Naive B cell (primary cell): ENCODE data around the gene ATP8B3. TPM values are rescaled to one million over a fixed set of nuclear protein-coding genes. Genes with fewer than 3 reads are reported as not detected.
A peak's percentile ranks its signal among the peaks of the same experiment; 100 is the strongest.

Source experiments
- ATAC-seq, 2 donors: fragments of 150-1000 bp; cut with Tn5 transposase; 2 replicates each; pipeline ENCODE4 v1.10.0; 2021; ENCODE audit warnings: low read depth in 2 of 2, mild to moderate bottlenecking in 2 of 2, moderate library complexity in 2 of 2
- DNase-seq: peaks from one replicate; pipeline ENCODE4 v3.0.0; 2022
- H3K27ac Mint-ChIP-seq, 6 donors: one replicate each; pipeline ENCODE4 v1.8.0; 2020 to 2022; ENCODE audit warnings: mild to moderate bottlenecking in 6 of 6, mixed read lengths in 6 of 6, moderate library complexity in 5 of 6, inconsistent platforms in 2 of 6
- H3K27me3 Mint-ChIP-seq, 3 donors: one replicate each; pipeline ENCODE4 v1.8.0; 2021 to 2022; ENCODE audit warnings: mixed read lengths in 3 of 3, mild to moderate bottlenecking in 1 of 3
- H3K36me3 Mint-ChIP-seq, 2 donors: one replicate each; pipeline ENCODE4 v1.8.0; 2020 to 2022; ENCODE audit warnings: mixed read lengths in 2 of 2, inconsistent platforms in 1 of 2, mild to moderate bottlenecking in 1 of 2
- H3K4me1 Mint-ChIP-seq, 3 donors: one replicate each; pipeline ENCODE4 v1.8.0; 2020 to 2022; ENCODE audit warnings: mixed read lengths in 3 of 3, inconsistent platforms in 1 of 3, mild to moderate bottlenecking in 1 of 3, moderate library complexity in 1 of 3
- H3K4me3 Mint-ChIP-seq, 8 donors: one replicate each; pipeline ENCODE4 v1.8.0; 2020 to 2022; ENCODE audit warnings: mild to moderate bottlenecking in 8 of 8, mixed read lengths in 8 of 8, moderate library complexity in 8 of 8, inconsistent platforms in 2 of 8
- H3K9me3 Mint-ChIP-seq, 7 donors: one replicate each; pipeline ENCODE4 v1.8.0; 2020 to 2022; ENCODE audit warnings: mixed read lengths in 7 of 7, mild to moderate bottlenecking in 5 of 7, inconsistent platforms in 2 of 7, moderate library complexity in 1 of 7
- polyA plus RNA-seq, 6 donors: library from polyadenylated mRNA; unstranded; fragments of 300-500 nt; fragmentation: Illumina TruSeq; gene quantifications; one replicate each; pipeline ENCODE4 v1.2.3, GENCODE V29; 2021; ENCODE audit warnings: low read depth in 6 of 6

The ATP8B3 gene
- polyA plus RNA-seq, 6 donors from 2014 or later, result 0.09 TPM; not detected in 5

- H3K4me1 Mint-ChIP-seq, result peaks cover 13 to 19% (median 16%) of the 10 kb centered on the region in 3 donors
- peaks cover 0 to 6% (median 4%) of the 10 kb centered on the region in 7 donors for H3K9me3 Mint-ChIP-seq
- H3K36me3 Mint-ChIP-seq, result no peaks in the 10 kb centered on the region
- H3K27me3 Mint-ChIP-seq, result peaks cover 14 to 66% (median 31%) of the 10 kb centered on the region in 3 donors
- ATAC-seq, result no peak
- H3K4me3 Mint-ChIP-seq, result peak overlapping the region in 1 of 8 donors; percentile 57
- peak overlapping the region in 1 of 6 donors; percentile 76 for H3K27ac Mint-ChIP-seq
- no peak for DNase-seq
Observed at GRCh38 chr19:1745589-1746031, 66.5 kb downstream of the ATP8B3 start.

DNA sequence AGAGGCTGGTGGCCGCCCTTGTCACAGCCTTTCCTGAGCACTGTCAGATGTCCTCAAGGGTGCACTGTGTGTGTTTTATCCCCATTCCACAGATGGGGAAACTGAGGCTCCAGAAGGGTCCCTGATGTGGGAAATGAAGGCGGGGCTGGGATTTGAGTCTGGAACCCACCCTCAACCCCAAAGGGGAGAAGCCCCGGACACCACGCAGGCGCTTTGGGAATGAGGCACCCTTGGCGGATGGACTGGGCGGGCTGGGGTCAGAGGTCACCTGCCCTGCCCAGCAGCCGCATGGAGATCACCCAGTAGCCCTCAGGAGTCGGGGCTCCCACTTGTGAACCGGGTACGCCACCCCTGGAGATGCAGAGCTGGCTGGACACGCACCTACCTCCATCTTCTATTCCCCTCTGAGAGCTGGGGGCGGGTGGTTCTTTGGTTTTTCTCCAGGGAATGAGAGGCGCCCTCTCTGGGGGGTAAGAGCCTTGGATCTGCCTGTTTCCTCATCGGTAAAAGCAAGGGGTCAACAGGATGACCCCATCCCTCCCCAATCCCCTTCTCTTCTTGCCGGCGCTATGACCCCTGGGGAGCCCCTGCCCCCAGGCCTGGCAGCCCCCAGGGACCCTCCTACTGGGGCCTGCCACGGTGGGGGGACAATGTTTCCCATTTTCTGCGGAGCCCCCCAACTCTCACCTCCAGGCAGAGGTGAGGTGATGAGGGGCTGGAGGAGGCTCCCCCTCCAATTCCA is 67.1 kb downstream of the ATP8B3 start:
- Mint-ChIP-seq H3K4me3 (no peak overlapping the region), H3K9me3 (peaks cover 0 to 12% (median 9%) of the 10 kb centered on the region in 7 donors), H3K27ac (peak overlapping the region in 1 of 6 donors; percentile 76), H3K36me3 (no peaks in the 10 kb centered on the region), H3K27me3 (peaks cover 15 to 66% (median 31%) of the 10 kb centered on the region in 3 donors), H3K4me1 (peaks cover 9 to 15% (median 12%) of the 10 kb centered on the region in 3 donors)
- ATAC-seq (no peak), DNase-seq (no peak)

GRCh38 chr19:1744133-1744665 is 67.9 kb downstream of the ATP8B3 start:
- no peaks in the 10 kb centered on the region for H3K36me3 Mint-ChIP-seq
- ATAC-seq, result no peak
- peaks cover 0 to 12% (median 9%) of the 10 kb centered on the region in 7 donors for H3K9me3 Mint-ChIP-seq
- no peak overlapping the region for H3K4me3 Mint-ChIP-seq
- H3K4me1 Mint-ChIP-seq, result peaks cover 8 to 14% (median 10%) of the 10 kb centered on the region in 3 donors
- no peak overlapping the region for H3K27ac Mint-ChIP-seq
- peaks cover 14 to 70% (median 29%) of the 10 kb centered on the region in 3 donors for H3K27me3 Mint-ChIP-seq
- DNase-seq, result no peak

- peaks cover 14 to 77% (median 29%) of the 10 kb centered on the region in 3 donors for H3K27me3 Mint-ChIP-seq
Observed at GRCh38 chr19:1742989-1743696, 68.9 kb downstream of the ATP8B3 start.

DNA sequence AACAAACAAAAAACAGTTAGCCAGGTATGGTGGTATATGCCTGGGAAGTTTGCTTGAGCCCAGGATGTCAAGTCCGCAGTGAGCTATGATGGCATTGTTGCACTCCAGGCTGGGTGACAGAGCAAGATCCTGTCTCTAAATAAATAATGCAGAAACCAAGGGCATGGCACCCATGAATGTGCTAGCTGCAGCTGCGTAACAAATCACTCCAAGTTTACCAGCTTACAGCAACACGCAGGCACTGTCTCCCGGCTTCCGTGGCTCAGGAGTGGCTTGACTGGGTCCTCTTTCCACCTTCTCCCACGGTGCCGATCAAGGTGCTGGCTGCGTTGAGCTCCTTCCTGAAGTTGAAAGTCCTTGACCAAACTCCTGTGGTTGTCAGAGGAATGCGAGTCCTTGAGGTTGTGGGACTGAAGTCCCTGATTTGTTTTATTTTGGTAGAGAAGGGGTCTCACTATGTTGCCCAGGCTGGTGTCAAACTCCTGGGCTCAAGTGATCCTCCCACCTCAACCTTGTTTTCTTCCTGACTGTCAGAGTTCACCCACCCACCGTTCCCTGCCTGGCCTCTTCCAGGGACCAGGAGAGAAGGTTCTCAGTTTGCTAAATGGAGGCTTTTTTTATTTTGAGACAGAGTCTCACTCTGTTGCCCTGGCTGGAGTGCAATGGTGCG is 72.0 kb downstream of the ATP8B3 start:
- Mint-ChIP-seq H3K4me3 (no peak overlapping the region), H3K27me3 (peaks cover 14 to 84% (median 32%) of the 10 kb centered on the region in 3 donors)
- DNase-seq, result no peak

More at GRCh38 chr19:1742989-1743696, 68.9 kb downstream of the ATP8B3 start:
- Mint-ChIP-seq H3K36me3 (no peaks in the 10 kb centered on the region), H3K4me3 (no peak overlapping the region), H3K27ac (no peak overlapping the region), H3K9me3 (peaks cover 0 to 12% (median 9%) of the 10 kb centered on the region in 7 donors), H3K4me1 (peaks cover 8 to 14% (median 9%) of the 10 kb centered on the region in 3 donors)
- ATAC-seq (no peak), DNase-seq (no peak)

GRCh38 chr19:1736927-1737326 is 75.1 kb downstream of the ATP8B3 start:
- Mint-ChIP-seq H3K9me3 (peaks cover 0 to 12% (median 9%) of the 10 kb centered on the region in 7 donors), H3K4me1 (no peaks in the 10 kb centered on the region), H3K36me3 (no peaks in the 10 kb centered on the region), H3K27me3 (peaks cover 24 to 90% (median 48%) of the 10 kb centered on the region in 3 donors), H3K27ac (peak overlapping the region in 1 of 6 donors; percentile 17), H3K4me3 (no peak overlapping the region)
- no peak for DNase-seq
- no peak for ATAC-seq

More for the DNA sequence above, 72.0 kb downstream of the ATP8B3 start:
- Mint-ChIP-seq H3K9me3 (peaks cover 0 to 12% (median 9%) of the 10 kb centered on the region in 7 donors), H3K36me3 (no peaks in the 10 kb centered on the region), H3K27ac (peak overlapping the region in 2 of 6 donors; percentile 33 to 49), H3K4me1 (no peaks in the 10 kb centered on the region)
- no peak for ATAC-seq

- no peaks in the 10 kb centered on the region for H3K4me1 Mint-ChIP-seq
- no peak for DNase-seq
- no peak overlapping the region for H3K27ac Mint-ChIP-seq
- peaks cover 0 to 9% (median 7%) of the 10 kb centered on the region in 7 donors for H3K9me3 Mint-ChIP-seq
- H3K36me3 Mint-ChIP-seq, result no peaks in the 10 kb centered on the region
- ATAC-seq, result no peak
- H3K4me3 Mint-ChIP-seq, result no peak overlapping the region
- peaks cover 23 to 90% (median 48%) of the 10 kb centered on the region in 3 donors for H3K27me3 Mint-ChIP-seq
Observed at GRCh38 chr19:1736280-1736679, 75.8 kb downstream of the ATP8B3 start.

DNA sequence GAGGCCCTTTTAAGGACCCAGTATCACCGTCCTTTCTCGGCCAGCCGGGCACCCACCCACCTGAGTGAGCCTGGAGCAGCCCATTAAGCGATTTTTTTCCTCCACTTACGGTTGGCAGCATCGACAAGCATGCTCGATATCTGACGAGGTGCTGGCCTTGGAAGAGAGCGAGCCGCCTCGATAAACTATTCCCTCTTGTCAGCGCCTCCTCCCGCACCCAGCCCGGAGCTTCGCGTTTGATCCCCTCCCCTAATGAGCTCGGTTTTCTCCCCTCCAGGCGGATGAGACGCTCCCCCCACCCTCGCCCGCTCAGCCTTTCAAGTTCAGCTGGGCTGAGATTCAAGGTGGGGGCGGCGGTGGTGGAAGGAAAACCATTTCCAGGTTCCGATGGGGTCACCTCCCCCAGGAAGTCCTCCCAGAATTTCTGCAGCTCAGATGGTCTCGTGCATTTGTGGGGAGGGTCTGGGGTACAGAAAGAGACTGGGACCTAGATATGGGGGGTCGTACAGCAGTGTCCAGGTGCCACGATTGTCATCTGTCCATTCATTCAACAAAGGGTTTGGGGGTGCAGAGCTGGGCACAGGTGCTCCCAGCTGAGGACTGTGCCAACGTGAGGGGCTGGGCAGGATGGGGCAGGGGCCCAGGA is 77.6 kb downstream of the ATP8B3 start:
- H3K9me3 Mint-ChIP-seq, result peaks cover 0 to 3% (median 0%) of the 10 kb centered on the region in 7 donors
- no peaks in the 10 kb centered on the region for H3K4me1 Mint-ChIP-seq
- ATAC-seq, result no peak
- H3K36me3 Mint-ChIP-seq, result no peaks in the 10 kb centered on the region
- no peak overlapping the region for H3K27ac Mint-ChIP-seq
- H3K4me3 Mint-ChIP-seq, result peak overlapping the region in 1 of 8 donors; percentile 37
- DNase-seq, result no peak
- peaks cover 19 to 85% (median 41%) of the 10 kb centered on the region in 3 donors for H3K27me3 Mint-ChIP-seq

Other genes with a start within 250 kb of the ATP8B3 start
- not detected for gene MEX3D, start 244.0 kb downstream of the ATP8B3 start, polyA plus RNA-seq
- gene MBD3, start 219.4 kb downstream of the ATP8B3 start, polyA plus RNA-seq, result 10 to 100 TPM in 4 of 6 donors, 1 to 10 TPM in 2; 7.7 to 24.4 (median 12.9) TPM
- gene UQCR11, start 206.8 kb downstream of the ATP8B3 start, polyA plus RNA-seq, result 100 to 1,000 TPM; 358 to 546 (median 438) TPM
- 10 to 100 TPM; 17.5 to 45.6 (median 24.8) TPM for gene TCF3, start 159.7 kb downstream of the ATP8B3 start, polyA plus RNA-seq
- gene ONECUT3, start 58.8 kb downstream of the ATP8B3 start, polyA plus RNA-seq, result not detected
- 10 to 100 TPM in 1 of 6 donors, 1 to 10 TPM in 4, under 1 TPM in 1; 0.96 to 18.1 (median 5.2) TPM for gene REXO1, start 36.2 kb upstream of the ATP8B3 start, polyA plus RNA-seq
- 1 to 10 TPM in 1 of 6 donors, under 1 TPM in 5; 0.43 to 1.4 (median 0.70) TPM for gene KLF16, start 51.3 kb upstream of the ATP8B3 start, polyA plus RNA-seq
- 100 to 1,000 TPM in 1 of 6 donors, 10 to 100 TPM in 5; 59.4 to 113 (median 78.2) TPM for gene ABHD17A, start 73.2 kb upstream of the ATP8B3 start, polyA plus RNA-seq
- 1 to 10 TPM; 1.9 to 6.1 (median 3.6) TPM for gene ADAT3, start 93.1 kb upstream of the ATP8B3 start, polyA plus RNA-seq
- gene SCAMP4, start 93.1 kb upstream of the ATP8B3 start, polyA plus RNA-seq, result 10 to 100 TPM; 18.9 to 35.1 (median 25.6) TPM
- 10 to 100 TPM; 17.6 to 40.7 (median 25.1) TPM for gene CSNK1G2, start 128.9 kb upstream of the ATP8B3 start, polyA plus RNA-seq
- gene BTBD2, start 203.4 kb upstream of the ATP8B3 start, polyA plus RNA-seq, result 1 to 10 TPM; 1.7 to 9.2 (median 4.8) TPM
- 100 to 1,000 TPM in 1 of 6 donors, 10 to 100 TPM in 5; 51.1 to 102 (median 57.1) TPM for gene MKNK2, start 239.0 kb upstream of the ATP8B3 start, polyA plus RNA-seq